NT2/D1 (cell line): Measurements from ENCODE around the gene DNAH11.

Experiments used
- DNase-seq: peaks from one replicate; pipeline ENCODE4 v3.0.0-alpha.2; 2011; ENCODE audit warnings: low read depth, low spot score
- H3K27me3 ChIP-seq: 2 replicates; pipeline ENCODE4 v1.6.0; 2011; ENCODE audit warnings: mild to moderate bottlenecking; ENCODE audit not compliant: insufficient read length, insufficient read depth
- H3K36me3 ChIP-seq: 2 replicates; pipeline ENCODE4 v1.6.1; 2011; ENCODE audit warnings: mild to moderate bottlenecking, low read length, mixed read lengths; ENCODE audit not compliant: insufficient read depth, insufficient read length
- H3K4me1 ChIP-seq: 2 replicates; pipeline ENCODE4 v1.5.1; 2011; ENCODE audit not compliant: insufficient read depth, insufficient read length
- H3K4me3 ChIP-seq: 2 replicates; pipeline ENCODE4 v1.5.1; 2011; ENCODE audit warnings: low read depth; ENCODE audit not compliant: insufficient read length
- H3K9ac ChIP-seq: 2 replicates; pipeline ENCODE4 v1.6.0; 2011; ENCODE audit warnings: low read depth; ENCODE audit not compliant: insufficient read length
- H3K9me3 ChIP-seq: 2 replicates; pipeline ENCODE4 v1.5.1; 2011; ENCODE audit warnings: mild to moderate bottlenecking, low read length; ENCODE audit not compliant: insufficient read depth
- SUZ12 ChIP-seq: IDR thresholded peaks from 2 replicates; pipeline ENCODE4 v1.6.1; 2011; ENCODE audit not compliant: insufficient read length, insufficient read depth; ENCODE audit errors: extremely low read depth
- YY1 ChIP-seq: IDR thresholded peaks from 2 replicates; pipeline ENCODE4 v1.6.1; 2011; ENCODE audit not compliant: insufficient read length, insufficient read depth
- ZNF274 ChIP-seq: IDR thresholded peaks from 2 replicates; pipeline ENCODE4 v1.6.1; 2011; ENCODE audit warnings: mild to moderate bottlenecking, low read depth, low read length

DNAH11 gene

DNA sequence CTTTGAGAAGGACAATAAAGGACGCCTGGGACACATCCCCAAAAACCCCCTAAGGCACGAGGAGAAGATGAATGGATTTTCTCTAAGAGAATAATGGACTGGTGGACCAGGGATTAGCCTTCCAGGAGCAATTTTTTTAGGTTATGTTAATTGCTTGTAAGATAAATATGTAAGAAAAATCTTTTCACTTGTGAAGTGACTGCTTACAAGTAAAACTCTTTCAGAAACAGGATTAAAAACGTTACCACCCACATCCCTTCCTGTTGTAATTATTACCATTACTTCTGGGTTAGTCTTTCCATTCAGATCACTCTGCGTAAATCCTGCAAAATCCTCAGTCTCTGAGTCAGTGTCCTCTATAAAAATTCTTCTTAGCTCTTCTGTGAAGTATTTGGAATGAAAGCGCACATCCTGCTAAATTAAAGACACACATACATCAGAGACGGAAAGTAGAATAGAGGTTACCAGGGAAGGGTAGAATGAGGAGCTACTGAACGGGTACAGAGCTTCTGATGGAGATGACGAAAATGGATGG is 368.6 kb downstream of the DNAH11 start:
- DNase-seq = no peak
- Histone ChIP-seq H3K27me3 (no peaks in the 10 kb centered on the region), H3K9ac (no peak overlapping the region), H3K9me3 (no peaks in the 10 kb centered on the region), H3K4me3 (no peak overlapping the region), H3K4me1 (no peaks in the 10 kb centered on the region), H3K36me3 (peaks cover 81% of the 10 kb centered on the region)
- no peak for TF ChIP-seq YY1
- TF ChIP-seq ZNF274 = no peak
- TF ChIP-seq SUZ12 = no peak

DNA sequence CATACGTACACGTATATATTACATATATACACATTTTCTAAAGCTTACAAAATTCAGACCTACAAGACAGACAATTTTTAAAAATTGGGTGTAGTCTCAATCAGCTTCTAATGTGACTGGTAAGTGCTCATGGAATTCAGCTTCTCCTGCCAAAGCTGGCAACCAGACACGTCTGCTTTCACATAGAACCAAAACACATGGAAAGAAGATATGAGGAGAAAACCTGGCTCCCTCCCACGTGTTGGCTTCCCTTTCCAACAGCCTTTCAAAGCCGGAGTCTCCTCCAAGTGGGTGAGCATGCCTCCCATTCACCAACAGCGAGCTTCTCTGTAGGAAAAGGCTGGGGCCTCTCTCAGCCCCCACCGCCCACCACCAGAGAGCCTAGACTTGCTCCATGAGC is 369.5 kb downstream of the DNAH11 start:
- Histone ChIP-seq H3K36me3 (peaks cover 72% of the 10 kb centered on the region), H3K4me3 (no peak overlapping the region), H3K9me3 (no peaks in the 10 kb centered on the region), H3K9ac (no peak overlapping the region), H3K27me3 (no peaks in the 10 kb centered on the region), H3K4me1 (no peaks in the 10 kb centered on the region)
- no peak for TF ChIP-seq SUZ12
- TF ChIP-seq ZNF274 = no peak
- no peak for TF ChIP-seq YY1
- no peak for DNase-seq

DNA sequence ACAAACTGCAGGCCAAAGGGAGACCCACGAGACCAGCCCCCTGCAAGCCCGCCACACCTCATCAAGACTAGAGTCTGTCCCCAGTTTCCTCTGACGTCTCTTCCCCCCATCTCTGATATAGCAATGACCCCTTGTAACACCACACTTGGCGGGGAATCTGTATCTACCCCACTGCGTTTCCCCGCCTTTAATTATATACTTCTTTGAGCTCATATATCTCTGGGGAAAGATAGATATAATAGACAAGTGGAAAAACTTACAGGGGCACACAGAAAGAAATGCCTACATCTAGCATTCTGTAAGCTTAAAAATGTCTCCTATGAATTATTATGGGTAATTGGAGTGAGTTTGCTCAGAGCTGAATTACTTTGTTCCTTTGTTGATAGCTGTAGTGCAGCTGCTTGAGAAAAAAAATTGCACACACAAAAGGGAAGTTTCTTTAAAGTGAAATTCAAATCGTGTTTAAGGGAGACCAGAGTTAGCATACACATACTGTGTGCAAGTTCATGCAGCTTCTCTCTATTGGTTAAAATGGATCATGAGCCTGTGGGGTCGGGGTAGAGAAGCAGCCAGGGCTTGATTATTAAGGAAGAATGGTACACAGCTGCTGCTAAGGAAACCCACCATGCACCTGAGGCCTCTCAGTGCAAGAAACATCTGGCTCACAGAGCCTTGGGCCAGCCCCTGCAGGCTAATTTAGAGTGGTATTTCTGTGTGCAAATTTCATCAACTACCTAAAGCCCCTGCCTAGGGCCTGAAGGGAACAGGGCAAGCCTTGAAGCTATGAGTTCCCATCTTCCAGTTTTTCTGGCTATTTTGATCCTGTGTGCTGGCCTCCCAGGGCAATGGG is 370.3 kb downstream of the DNAH11 start:
- H3K36me3 ChIP-seq = peaks cover 65% of the 10 kb centered on the region
- DNase-seq = no peak

DNA sequence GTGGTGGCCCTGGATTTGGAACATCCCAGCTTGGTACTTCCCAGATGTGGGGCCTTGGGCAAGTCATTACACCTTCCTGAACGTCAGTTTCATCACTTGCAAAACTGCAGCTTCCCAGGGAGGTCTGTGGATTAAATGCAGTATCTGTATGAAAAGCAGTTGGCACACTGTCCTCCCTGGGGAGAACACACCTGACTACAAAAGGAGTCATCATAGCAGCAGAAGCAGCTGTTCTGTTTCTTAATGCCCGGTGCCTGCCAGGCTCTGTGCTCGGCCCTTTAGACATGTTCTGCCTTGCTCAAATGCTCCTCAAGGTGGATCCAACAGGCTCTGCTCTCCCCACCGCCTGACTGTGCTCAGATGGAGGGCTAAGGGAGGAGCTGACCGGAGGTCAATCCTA is 371.8 kb downstream of the DNAH11 start:
- TF ChIP-seq SUZ12 (no peak), YY1 (no peak), ZNF274 (no peak)
- Histone ChIP-seq H3K9me3 (no peaks in the 10 kb centered on the region), H3K4me1 (no peaks in the 10 kb centered on the region), H3K36me3 (peaks cover 49% of the 10 kb centered on the region), H3K9ac (no peak overlapping the region), H3K4me3 (no peak overlapping the region), H3K27me3 (no peaks in the 10 kb centered on the region)
- DNase-seq = no peak

More for the DNA sequence above, 370.3 kb downstream of the DNAH11 start:
- H3K27me3 ChIP-seq = no peaks in the 10 kb centered on the region
- H3K4me3 ChIP-seq = no peak overlapping the region
- no peak overlapping the region for H3K9ac ChIP-seq
- no peaks in the 10 kb centered on the region for H3K4me1 ChIP-seq
- no peaks in the 10 kb centered on the region for H3K9me3 ChIP-seq
- TF ChIP-seq SUZ12 (no peak), YY1 (no peak), ZNF274 (no peak)

DNA sequence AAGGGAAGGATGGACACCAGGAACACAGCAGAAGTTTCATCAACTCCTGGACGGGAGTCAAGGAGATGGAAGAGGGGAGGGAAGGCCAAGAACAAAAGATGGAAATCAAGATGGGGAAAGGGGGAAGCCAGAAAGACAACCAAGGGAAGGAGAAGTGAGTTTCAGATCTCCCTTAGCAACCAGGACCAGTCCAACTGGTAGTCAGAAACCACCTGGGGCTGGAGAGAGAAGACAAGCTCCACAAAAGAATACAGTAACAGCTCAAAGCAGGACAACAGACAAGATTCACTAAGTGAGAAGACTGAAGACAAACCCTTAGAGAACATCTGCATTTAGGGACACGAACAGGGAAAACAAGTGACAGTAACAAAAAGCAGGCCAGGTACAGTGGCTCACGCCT is 372.3 kb downstream of the DNAH11 start:
- Histone ChIP-seq H3K4me1 (no peaks in the 10 kb centered on the region), H3K9me3 (no peaks in the 10 kb centered on the region)

DNA sequence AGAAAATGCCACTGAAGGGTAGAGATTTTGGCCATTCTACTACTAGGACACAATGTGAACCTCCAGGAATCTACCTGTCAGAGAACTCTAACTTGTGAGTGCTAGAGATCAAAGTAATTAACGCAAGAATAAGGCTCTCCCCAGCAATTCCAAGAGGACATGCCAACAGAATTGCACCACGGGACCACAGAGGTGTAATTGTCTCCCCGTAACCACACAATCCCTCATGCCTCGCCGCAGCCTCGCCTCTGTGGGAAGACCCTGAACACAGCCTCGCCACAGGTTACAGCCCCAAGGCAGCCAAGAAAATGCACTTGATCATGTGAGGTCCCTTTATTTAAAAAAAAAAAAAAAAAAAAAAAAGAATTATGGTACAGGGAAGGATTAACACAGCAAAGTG is 373.3 kb downstream of the DNAH11 start:
- H3K36me3 ChIP-seq = peaks cover 42% of the 10 kb centered on the region
- no peaks in the 10 kb centered on the region for H3K27me3 ChIP-seq
- no peak overlapping the region for H3K9ac ChIP-seq
- TF ChIP-seq YY1 (no peak), SUZ12 (no peak), ZNF274 (no peak)
- H3K4me1 ChIP-seq = no peaks in the 10 kb centered on the region
- H3K4me3 ChIP-seq = no peak overlapping the region
- H3K9me3 ChIP-seq = no peaks in the 10 kb centered on the region
- DNase-seq = no peak

More for the DNA sequence above, 372.3 kb downstream of the DNAH11 start:
- H3K27me3 ChIP-seq = no peaks in the 10 kb centered on the region
- DNase-seq = no peak
- TF ChIP-seq SUZ12 (no peak), ZNF274 (no peak), YY1 (no peak)
- H3K4me3 ChIP-seq = no peak overlapping the region
- no peak overlapping the region for H3K9ac ChIP-seq
- H3K36me3 ChIP-seq = peaks cover 47% of the 10 kb centered on the region

DNA sequence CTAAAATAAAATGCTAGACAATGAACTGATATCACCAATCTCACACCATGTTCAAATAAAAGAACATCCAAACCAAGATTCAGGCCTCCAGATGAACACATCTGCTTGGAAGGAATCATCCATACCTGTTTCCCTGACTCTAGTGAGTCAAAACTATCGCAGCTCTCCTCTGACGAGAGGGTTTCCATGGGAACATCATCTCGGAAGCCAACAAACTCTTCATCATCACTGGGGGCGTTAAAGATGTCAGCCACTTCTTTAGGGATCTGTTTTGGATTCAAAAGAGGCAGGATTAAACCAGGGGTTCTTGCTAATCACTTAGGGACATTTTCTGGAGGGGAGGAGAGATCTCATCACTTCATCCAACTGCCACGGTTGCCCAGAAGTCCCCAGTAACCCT is 373.8 kb downstream of the DNAH11 start:
- Histone ChIP-seq H3K36me3 (peaks cover 41% of the 10 kb centered on the region), H3K4me1 (no peaks in the 10 kb centered on the region), H3K9ac (no peak overlapping the region)

More for the DNA sequence above, 373.8 kb downstream of the DNAH11 start:
- no peak for DNase-seq
- Histone ChIP-seq H3K4me3 (no peak overlapping the region), H3K9me3 (no peaks in the 10 kb centered on the region), H3K27me3 (no peaks in the 10 kb centered on the region)
- TF ChIP-seq SUZ12 (no peak), ZNF274 (no peak), YY1 (no peak)
